ENCODE data around the gene MAST2. TPM values are rescaled to one million over a fixed set of nuclear protein-coding genes. Genes with fewer than 3 reads are reported as not detected.

MAST2 gene
- total RNA-seq, 1 donor from 2014 or later, result 60.7 TPM

- H3K36me3 Mint-ChIP-seq, result peaks cover 16% of the 10 kb centered on the region
- H3K9me3 Mint-ChIP-seq, result peaks cover 9% of the 10 kb centered on the region
- TF ChIP-seq CTCF (IDR thresholded peaks at IDR 0.05; ENCODE audit: unreplicated experiment), result no peak
- H3K27ac Mint-ChIP-seq, result no peak overlapping the region
- peaks cover 18% of the 10 kb centered on the region for H3K4me1 Mint-ChIP-seq
- DNase-seq (ENCODE audit: low spot score in 2 of 2, unreplicated experiment in 2 of 2), result no peak
- no peak overlapping the region for H3K4me3 Mint-ChIP-seq
- no peaks in the 10 kb centered on the region for H3K27me3 Mint-ChIP-seq (ENCODE audit: low read depth)
Measured at GRCh38 chr1:45973121-45973520, 169.7 kb downstream of the MAST2 start.

DNA sequence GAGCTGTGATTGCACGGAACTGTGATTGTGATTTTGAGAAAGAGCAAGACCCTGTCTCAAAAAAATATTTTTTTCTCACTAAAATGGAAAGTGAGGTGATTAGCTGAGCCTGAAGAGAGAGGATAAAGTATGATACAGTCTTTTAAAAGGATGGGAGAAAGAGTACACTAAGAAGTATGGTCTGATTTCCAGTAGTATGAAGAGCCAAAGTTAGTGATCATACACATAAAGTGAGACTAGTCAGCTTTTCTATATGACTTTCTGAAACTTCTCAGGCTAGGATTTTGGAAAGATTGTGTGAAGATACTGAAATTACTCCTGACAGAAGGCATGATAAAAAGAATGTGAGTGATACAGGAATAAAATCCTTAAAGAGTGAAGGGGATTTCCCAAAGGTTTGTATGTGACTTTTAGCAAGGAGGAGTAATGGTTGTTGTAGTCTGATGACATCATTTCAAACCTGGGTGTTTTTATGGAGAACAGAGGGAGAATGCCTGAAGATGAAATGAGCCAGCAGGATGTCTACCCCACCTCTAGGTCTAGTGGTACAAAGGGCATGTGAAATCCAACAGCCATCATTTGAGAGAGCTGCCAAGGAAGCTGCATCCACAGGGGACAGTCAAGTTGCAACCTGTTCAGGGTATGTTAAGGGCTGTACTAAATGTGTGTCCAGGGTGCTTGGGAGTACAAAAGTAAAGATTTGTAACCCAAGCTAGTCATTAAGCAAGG is 171.3 kb downstream of the MAST2 start:
- no peak overlapping the region for H3K4me3 Mint-ChIP-seq
- no peak for DNase-seq (ENCODE audit: low spot score in 2 of 2, unreplicated experiment in 2 of 2)
- TF ChIP-seq CTCF (IDR thresholded peaks at IDR 0.05; ENCODE audit: unreplicated experiment), result no peak

DNA sequence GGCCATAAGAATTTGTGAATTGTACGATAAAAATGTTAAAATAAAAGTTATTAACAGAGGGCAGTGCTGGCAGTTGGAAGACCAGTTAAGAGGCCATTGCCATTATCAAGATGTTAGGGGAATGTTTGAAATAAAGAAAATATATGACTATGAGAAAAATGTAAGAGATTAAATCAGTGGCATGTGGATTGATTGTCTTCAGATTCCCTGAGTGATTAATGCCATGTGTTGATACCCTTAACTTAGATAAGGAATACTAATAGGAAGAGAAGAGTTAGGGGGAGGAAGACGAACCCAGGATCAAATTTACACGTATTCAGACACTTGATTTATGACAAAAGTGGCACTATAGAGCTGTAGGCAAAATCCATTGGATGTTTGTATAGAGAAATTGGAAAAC is 173.2 kb downstream of the MAST2 start:
- Mint-ChIP-seq H3K27ac (no peak overlapping the region), H3K4me1 (peaks cover 5% of the 10 kb centered on the region), H3K4me3 (no peak overlapping the region), H3K36me3 (peaks cover 10% of the 10 kb centered on the region), H3K27me3 (ENCODE audit: low read depth) (no peaks in the 10 kb centered on the region), H3K9me3 (peaks cover 4% of the 10 kb centered on the region)
- TF ChIP-seq CTCF (IDR thresholded peaks at IDR 0.05; ENCODE audit: unreplicated experiment), result no peak
- DNase-seq (ENCODE audit: low spot score in 2 of 2, unreplicated experiment in 2 of 2), result no peak

More for the DNA sequence above, 171.3 kb downstream of the MAST2 start:
- H3K27ac Mint-ChIP-seq, result no peak overlapping the region
- peaks cover 5% of the 10 kb centered on the region for H3K4me1 Mint-ChIP-seq
- peaks cover 16% of the 10 kb centered on the region for H3K36me3 Mint-ChIP-seq
- no peaks in the 10 kb centered on the region for H3K27me3 Mint-ChIP-seq (ENCODE audit: low read depth)
- no peaks in the 10 kb centered on the region for H3K9me3 Mint-ChIP-seq

DNA sequence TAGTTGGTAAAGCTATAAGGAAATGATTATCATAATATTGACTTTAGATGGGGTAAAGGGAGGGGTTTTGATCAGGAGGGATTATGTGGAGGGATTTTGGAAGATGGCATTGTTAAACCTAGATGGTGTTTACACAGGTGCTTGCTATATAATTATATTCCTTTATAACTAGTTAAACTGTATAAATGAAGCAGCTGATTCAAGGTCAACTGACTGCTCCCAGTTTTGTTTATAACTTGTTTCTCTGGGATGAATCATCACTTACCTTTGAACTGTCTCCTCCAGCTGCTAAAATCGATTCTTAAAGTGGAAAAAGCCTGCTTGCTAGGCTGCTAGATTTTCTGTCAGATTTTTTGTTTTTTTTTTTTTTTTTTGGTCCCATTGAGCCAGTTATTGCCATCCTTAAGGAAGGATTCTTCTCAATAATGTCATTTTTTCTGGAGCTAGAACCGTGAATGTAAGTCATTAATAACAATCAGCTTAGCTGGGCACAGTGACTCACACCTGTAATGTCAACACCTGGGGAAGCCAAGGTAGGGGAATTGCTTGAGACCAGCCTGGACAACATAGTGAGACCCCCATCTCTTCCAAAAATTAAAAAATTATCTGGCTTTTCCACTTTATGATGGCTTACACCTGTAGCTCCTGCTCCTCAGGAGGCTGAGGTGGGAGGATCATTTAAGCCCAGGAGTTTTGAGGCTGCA is 175.8 kb downstream of the MAST2 start:
- TF ChIP-seq CTCF (IDR thresholded peaks at IDR 0.05; ENCODE audit: unreplicated experiment), result no peak
- no peak for DNase-seq (ENCODE audit: low spot score in 2 of 2, unreplicated experiment in 2 of 2)
- H3K27me3 Mint-ChIP-seq (ENCODE audit: low read depth), result no peaks in the 10 kb centered on the region
- peaks cover 4% of the 10 kb centered on the region for H3K36me3 Mint-ChIP-seq
- H3K9me3 Mint-ChIP-seq, result peaks cover 4% of the 10 kb centered on the region
- no peak overlapping the region for H3K4me3 Mint-ChIP-seq
- H3K4me1 Mint-ChIP-seq, result peaks cover 5% of the 10 kb centered on the region
- peak overlapping the region; percentile 39 for H3K27ac Mint-ChIP-seq

DNA sequence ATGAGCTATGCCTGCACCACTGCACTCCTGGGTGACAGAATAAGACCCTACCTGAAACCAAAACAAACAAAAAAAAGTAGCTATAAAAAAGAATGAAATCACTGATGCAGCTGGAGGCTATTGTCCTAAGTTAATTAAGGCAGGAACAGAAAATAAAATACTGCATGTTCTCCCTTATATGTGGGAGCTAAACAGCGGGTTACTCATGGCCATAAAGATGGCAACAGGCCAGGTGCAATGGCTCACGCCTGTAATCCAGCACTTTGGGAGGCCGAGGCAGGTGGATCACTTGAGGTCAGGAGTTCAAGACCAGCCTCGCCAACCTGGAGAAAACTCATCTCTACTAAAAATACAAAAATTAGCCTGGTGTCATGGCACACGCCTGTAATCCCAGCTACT is 176.4 kb downstream of the MAST2 start:
- no peak overlapping the region for H3K4me3 Mint-ChIP-seq
- peaks cover 5% of the 10 kb centered on the region for H3K4me1 Mint-ChIP-seq
- no peaks in the 10 kb centered on the region for H3K27me3 Mint-ChIP-seq (ENCODE audit: low read depth)
- H3K36me3 Mint-ChIP-seq, result peaks cover 4% of the 10 kb centered on the region
- no peak for DNase-seq (ENCODE audit: low spot score in 2 of 2, unreplicated experiment in 2 of 2)
- no peak overlapping the region for H3K27ac Mint-ChIP-seq
- H3K9me3 Mint-ChIP-seq, result peaks cover 4% of the 10 kb centered on the region
- no peak for TF ChIP-seq CTCF (IDR thresholded peaks at IDR 0.05; ENCODE audit: unreplicated experiment)
